Measurements from ENCODE around the gene EXD3. TPM values are rescaled to one million over a fixed set of nuclear protein-coding genes. Genes with fewer than 3 reads are reported as not detected.

EXD3 gene
- total RNA-seq, 4 donors from 2014 or later: 8.3 to 22.3 (median 14.2) TPM

GRCh38 chr9:137320555-137321384, 102.2 kb downstream of the EXD3 start:
- peak overlapping the region in 1 of 4 donors; percentile 18 for H3K27ac ChIP-seq (replicated peaks in 1 of 4)
- intact Hi-C loops (cut with DNase I): no loop called here
- peaks cover 0 to 6% (median 0%) of the 10 kb centered on the region in 4 donors for H3K36me3 ChIP-seq
- TF ChIP-seq POLR2AphosphoS5 (IDR thresholded peaks at IDR 0.05) (no peak), POLR2A (IDR thresholded peaks at IDR 0.05; ENCODE audit: low read depth) (no peak), EP300 (IDR thresholded peaks at IDR 0.05) (no peak)
- TF ChIP-seq, protein P1, sequence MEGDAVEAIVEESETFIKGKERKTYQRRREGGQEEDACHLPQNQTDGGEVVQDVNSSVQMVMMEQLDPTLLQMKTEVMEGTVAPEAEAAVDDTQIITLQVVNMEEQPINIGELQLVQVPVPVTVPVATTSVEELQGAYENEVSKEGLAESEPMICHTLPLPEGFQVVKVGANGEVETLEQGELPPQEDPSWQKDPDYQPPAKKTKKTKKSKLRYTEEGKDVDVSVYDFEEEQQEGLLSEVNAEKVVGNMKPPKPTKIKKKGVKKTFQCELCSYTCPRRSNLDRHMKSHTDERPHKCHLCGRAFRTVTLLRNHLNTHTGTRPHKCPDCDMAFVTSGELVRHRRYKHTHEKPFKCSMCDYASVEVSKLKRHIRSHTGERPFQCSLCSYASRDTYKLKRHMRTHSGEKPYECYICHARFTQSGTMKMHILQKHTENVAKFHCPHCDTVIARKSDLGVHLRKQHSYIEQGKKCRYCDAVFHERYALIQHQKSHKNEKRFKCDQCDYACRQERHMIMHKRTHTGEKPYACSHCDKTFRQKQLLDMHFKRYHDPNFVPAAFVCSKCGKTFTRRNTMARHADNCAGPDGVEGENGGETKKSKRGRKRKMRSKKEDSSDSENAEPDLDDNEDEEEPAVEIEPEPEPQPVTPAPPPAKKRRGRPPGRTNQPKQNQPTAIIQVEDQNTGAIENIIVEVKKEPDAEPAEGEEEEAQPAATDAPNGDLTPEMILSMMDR (IDR thresholded peaks at IDR 0.05): no peak
- H3K4me3 ChIP-seq: no peak overlapping the region
- peaks cover 31 to 51% (median 45%) of the 10 kb centered on the region in 4 donors for H3K4me1 ChIP-seq
- H3K9me3 ChIP-seq: no peaks in the 10 kb centered on the region
- 60% methylated on average over 11 of the region's 24 CpGs for WGBS
- DNase-seq (ENCODE audit: extremely low spot score): no peak
- peaks cover 8 to 23% (median 15%) of the 10 kb centered on the region in 4 donors for H3K27me3 ChIP-seq

DNA sequence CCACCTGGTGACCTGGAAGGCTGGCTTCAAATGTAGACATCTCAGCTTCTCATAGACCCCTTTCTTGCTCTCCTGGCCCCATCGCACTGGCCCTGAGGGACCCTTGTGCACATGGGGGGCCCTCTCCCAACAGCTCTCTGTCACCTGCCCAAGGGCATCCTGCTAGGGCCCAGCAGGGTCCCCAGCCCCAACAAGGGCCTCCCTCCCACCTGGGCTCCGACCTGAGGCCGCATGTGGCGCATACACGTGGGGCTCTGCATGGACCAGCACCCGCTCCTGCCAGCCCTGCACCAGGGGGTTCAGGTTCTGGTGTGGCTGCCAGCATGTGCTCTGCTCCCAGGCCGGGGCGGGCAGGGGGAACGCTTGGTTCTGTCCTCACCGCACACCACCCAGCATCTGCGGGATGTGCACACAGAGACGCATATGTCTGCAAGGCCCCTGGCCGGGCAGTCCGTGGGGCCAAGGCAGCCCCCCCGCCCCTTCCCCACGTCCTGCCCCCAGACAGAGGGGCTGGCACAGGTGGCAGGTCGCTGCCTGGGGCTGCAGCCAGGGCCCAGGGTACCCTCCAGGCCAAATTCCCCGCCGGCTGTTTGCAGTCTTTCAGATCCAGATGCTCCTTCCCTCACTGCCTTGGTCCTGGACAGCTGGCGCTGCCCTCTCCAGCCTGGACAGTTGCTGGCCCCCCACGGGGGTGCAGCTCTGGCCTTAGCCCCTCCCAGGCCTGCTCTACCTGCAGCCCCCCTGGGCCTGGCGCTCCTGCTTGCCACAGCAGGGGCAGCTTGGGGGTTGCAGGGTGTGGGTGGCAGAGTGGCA, 103.0 kb downstream of the EXD3 start:
- H3K4me1 ChIP-seq: peaks cover 39 to 59% (median 51%) of the 10 kb centered on the region in 4 donors
- TF ChIP-seq POLR2AphosphoS5 (IDR thresholded peaks at IDR 0.05): no peak
- TF ChIP-seq EP300 (IDR thresholded peaks at IDR 0.05): no peak
- no peak for TF ChIP-seq POLR2A (IDR thresholded peaks at IDR 0.05; ENCODE audit: low read depth)
- TF ChIP-seq, protein P1 (IDR thresholded peaks at IDR 0.05): no peak
- peaks cover 0 to 6% (median 0%) of the 10 kb centered on the region in 4 donors for H3K36me3 ChIP-seq
- H3K9me3 ChIP-seq: no peaks in the 10 kb centered on the region
- no peak overlapping the region for H3K27ac ChIP-seq (replicated peaks in 1 of 4)
- intact Hi-C loops (cut with DNase I): no loop called here
- no peak overlapping the region for H3K4me3 ChIP-seq
- WGBS: 94% methylated on average over 12 of the region's 22 CpGs
- peaks cover 8 to 31% (median 20%) of the 10 kb centered on the region in 4 donors for H3K27me3 ChIP-seq
- DNase-seq (ENCODE audit: extremely low spot score): no peak

DNA sequence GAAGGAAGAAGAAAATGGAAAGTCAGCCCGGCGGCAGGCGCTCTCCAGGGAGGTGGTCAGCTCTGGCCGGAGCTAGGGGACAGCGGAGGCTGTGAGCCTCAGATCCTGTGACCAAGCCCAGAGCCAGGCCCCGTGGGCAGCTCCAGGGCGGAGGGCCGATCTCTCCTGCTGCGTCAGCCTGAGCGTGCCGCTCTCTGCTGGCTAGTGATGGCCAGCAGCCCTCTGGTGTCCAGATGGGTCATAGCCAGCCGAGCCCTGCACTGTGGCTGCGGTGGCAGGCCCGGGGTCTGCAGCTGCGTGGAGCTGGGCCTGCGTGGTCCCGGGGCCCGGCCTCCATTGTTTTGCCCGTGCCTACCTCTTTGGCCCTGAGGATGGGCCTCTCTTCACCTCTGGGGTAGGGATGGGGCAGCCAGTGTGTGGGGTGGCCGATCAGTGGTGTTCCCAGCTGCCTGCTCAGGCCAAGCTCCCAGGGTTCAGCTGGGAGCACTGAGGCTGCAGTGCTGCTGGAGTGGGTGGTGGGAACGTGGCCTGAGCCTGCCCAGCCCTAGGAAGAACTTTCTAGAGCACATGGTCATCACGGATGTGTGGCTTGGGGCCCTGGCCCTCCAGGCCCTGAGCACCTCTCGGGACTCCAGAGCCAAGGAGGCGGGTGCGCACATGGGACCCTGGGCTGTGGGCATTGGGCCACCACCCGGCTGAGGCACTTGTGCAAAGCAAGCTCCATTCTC, 103.8 kb downstream of the EXD3 start:
- Histone ChIP-seq H3K36me3 (peaks cover 0 to 6% (median 0%) of the 10 kb centered on the region in 4 donors), H3K27ac (replicated peaks in 1 of 4) (peak overlapping the region; percentile 48 to 57 (median 52)), H3K4me1 (peaks cover 43 to 59% (median 53%) of the 10 kb centered on the region in 4 donors), H3K27me3 (peaks cover 8 to 37% (median 20%) of the 10 kb centered on the region in 4 donors), H3K9me3 (no peaks in the 10 kb centered on the region), H3K4me3 (no peak overlapping the region)
- intact Hi-C loops (cut with DNase I): no loop called here
- WGBS: 83% methylated on average over 16 of the region's 26 CpGs
- no peak for DNase-seq (ENCODE audit: extremely low spot score)
- TF ChIP-seq POLR2A (IDR thresholded peaks at IDR 0.05; ENCODE audit: low read depth): no peak
- TF ChIP-seq EP300 (IDR thresholded peaks at IDR 0.05): no peak
- TF ChIP-seq POLR2AphosphoS5 (IDR thresholded peaks at IDR 0.05): peak; percentile 15 to 43
- TF ChIP-seq, protein P1 (IDR thresholded peaks at IDR 0.05): peak; percentile 22 to 41 (median 25)

DNA sequence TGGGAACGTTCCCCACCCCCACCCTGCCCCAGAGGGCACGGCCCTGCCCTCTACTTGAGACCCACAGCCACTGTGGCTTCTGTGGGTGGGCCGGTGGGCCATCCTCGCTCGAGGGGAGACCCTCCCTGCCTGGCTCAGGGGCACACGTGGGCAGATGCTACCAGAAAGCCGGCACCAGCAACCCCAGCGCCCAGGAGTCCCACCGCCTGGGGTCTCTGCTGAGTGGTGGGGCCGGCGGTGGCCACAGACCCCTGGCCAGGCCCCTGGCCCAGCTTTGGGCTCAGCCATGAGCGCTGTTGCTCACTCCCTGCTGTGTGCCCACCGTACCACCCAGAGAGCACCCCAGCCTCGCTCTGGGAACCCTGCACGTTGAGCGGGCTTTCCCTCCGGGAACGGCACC, 104.4 kb downstream of the EXD3 start:
- H3K4me3 ChIP-seq: no peak overlapping the region
- H3K36me3 ChIP-seq: peaks cover 0 to 6% (median 0%) of the 10 kb centered on the region in 4 donors
- peaks cover 8 to 37% (median 20%) of the 10 kb centered on the region in 4 donors for H3K27me3 ChIP-seq
- H3K27ac ChIP-seq (replicated peaks in 1 of 4): peak overlapping the region; percentile 48 to 57 (median 52)
- intact Hi-C loops (cut with DNase I): no loop called here
- DNase-seq (ENCODE audit: extremely low spot score): no peak
- WGBS: 83% methylated on average over 10 of the region's 18 CpGs
- no peaks in the 10 kb centered on the region for H3K9me3 ChIP-seq
- TF ChIP-seq EP300 (IDR thresholded peaks at IDR 0.05): no peak
- no peak for TF ChIP-seq POLR2A (IDR thresholded peaks at IDR 0.05; ENCODE audit: low read depth)
- TF ChIP-seq, protein P1 (IDR thresholded peaks at IDR 0.05): no peak
- no peak for TF ChIP-seq POLR2AphosphoS5 (IDR thresholded peaks at IDR 0.05)
- H3K4me1 ChIP-seq: peaks cover 43 to 59% (median 53%) of the 10 kb centered on the region in 4 donors

Data from esophagus muscularis mucosa (tissue), 4 donors.